Astrocyte (in vitro differentiated cells and primary cell): ENCODE data around the gene PPP2R5B.

Experiments used
- CTCF ChIP-seq: IDR thresholded peaks from 2 replicates; pipeline ENCODE4 v1.5.1; 2011; ENCODE audit warnings: low read depth, mild to moderate bottlenecking, inconsistent platforms, low read length, moderate library complexity; ENCODE audit not compliant: insufficient read depth
- EZH2 ChIP-seq: IDR thresholded peaks from 2 replicates; pipeline ENCODE4 v1.6.1; 2012; ENCODE audit warnings: mild to moderate bottlenecking, low read length, inconsistent platforms; ENCODE audit not compliant: insufficient read depth

- TF ChIP-seq EZH2 (no peak), CTCF (no peak)
These were observed 8.3 kb upstream of the PPP2R5B start for GRCh38 chr11:64916040-64916774.
